ENCODE data around the gene OR1F1. TPM values are rescaled to one million over a fixed set of nuclear protein-coding genes. Genes with fewer than 3 reads are reported as not detected.

The OR1F1 gene
- total RNA-seq, 2 donors from 2014 or later = not detected

DNA sequence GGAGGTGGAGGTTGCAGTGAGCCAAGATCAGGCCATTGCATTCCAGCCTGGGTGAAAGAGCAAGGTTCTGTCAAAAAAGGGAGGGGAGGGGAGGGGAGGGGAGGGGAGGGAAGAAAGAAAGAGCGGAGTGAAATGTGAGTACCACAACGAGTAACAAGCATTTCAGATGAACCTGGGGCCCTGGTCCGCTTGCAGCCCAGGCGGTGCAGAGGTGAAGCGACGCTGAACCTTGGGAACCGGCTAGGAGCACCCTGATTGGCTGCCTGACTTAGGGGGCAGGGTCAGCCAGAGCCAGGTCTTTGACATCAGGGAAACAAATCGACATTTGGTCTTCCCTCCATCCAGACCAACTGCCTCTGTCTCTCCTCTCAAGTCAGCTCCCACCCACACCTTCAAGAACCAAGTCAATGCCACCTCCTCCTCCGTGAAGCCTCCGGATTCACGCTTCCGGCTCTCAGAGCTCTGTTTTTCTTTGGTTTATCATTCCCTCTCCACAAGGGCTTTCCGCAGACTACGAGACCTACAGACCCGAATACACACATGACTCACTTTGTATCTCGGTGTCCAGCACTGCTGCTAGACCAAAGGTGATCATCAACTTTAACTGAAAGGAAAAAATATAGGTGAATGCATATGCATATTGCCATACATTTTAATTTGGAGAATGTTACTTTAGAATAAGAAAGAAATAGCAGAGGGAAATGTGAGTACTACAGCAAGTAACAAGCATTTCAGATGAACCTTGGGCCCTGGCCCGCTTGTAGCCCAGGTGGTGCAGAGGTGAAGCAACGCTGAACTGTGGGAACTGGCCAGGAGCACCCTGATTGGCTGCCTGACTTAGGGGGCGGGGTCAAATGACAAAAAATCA is 19.3 kb downstream of the OR1F1 start:
- Histone ChIP-seq H3K27me3 (no peaks in the 10 kb centered on the region), H3K27ac (no peak overlapping the region), H3K36me3 (no peaks in the 10 kb centered on the region), H3K9me3 (peaks cover 0 to 20% of the 10 kb centered on the region in 2 donors), H3K4me3 (no peak overlapping the region), H3K4me1 (no peaks in the 10 kb centered on the region)
- DNase-seq (ENCODE audit: low spot score) = no peak
- TF ChIP-seq, protein P1, sequence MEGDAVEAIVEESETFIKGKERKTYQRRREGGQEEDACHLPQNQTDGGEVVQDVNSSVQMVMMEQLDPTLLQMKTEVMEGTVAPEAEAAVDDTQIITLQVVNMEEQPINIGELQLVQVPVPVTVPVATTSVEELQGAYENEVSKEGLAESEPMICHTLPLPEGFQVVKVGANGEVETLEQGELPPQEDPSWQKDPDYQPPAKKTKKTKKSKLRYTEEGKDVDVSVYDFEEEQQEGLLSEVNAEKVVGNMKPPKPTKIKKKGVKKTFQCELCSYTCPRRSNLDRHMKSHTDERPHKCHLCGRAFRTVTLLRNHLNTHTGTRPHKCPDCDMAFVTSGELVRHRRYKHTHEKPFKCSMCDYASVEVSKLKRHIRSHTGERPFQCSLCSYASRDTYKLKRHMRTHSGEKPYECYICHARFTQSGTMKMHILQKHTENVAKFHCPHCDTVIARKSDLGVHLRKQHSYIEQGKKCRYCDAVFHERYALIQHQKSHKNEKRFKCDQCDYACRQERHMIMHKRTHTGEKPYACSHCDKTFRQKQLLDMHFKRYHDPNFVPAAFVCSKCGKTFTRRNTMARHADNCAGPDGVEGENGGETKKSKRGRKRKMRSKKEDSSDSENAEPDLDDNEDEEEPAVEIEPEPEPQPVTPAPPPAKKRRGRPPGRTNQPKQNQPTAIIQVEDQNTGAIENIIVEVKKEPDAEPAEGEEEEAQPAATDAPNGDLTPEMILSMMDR (IDR thresholded peaks at IDR 0.05) = no peak

DNA sequence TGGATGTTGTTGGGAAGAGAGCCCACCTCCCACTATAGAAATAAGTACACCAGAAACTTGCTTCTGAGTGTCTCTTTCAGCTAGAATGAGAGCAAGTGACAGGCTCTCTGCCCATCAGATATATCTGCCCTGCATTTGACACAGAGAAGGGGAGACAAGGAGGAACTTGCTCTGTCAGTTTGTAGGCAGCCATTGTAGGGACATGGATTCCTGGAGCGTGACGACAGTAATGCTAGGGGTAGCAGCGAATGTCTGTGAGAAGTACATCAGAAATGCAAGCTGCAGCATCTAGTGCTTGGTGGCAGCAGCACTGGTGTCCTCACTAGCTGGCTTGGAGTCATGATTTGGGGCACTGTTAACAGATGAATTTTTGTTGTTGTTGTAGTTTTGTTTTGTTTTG is 24.0 kb downstream of the OR1F1 start:
- TF ChIP-seq, protein P1 (IDR thresholded peaks at IDR 0.05) = no peak
- no peaks in the 10 kb centered on the region for H3K36me3 ChIP-seq

DNA sequence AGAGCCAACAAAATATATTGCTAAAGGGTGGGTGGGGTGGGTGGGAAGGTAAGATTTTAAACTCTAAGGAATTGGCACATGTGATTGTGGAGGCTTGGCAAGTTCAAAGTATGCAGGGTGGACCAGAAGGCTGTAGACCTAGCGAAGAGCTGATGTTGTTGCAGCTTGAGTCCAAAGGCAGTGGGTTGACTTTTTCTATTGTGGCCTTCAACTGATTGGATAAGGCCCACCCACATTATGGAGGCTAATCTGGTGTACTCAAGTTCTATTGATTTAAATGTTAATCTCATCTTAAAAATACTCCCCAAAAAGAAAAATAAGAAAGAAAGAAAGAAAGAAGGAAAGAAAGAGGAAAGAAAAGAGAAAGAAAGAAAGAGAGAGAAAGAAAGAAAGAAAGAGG is 24.6 kb downstream of the OR1F1 start:
- no peak for DNase-seq (ENCODE audit: low spot score)
- TF ChIP-seq, protein P1 (IDR thresholded peaks at IDR 0.05) = no peak
- Histone ChIP-seq H3K27me3 (no peaks in the 10 kb centered on the region), H3K4me3 (no peak overlapping the region), H3K4me1 (no peaks in the 10 kb centered on the region), H3K27ac (no peak overlapping the region), H3K9me3 (peaks cover 0 to 8% of the 10 kb centered on the region in 2 donors), H3K36me3 (no peaks in the 10 kb centered on the region)

More for the DNA sequence above, 24.0 kb downstream of the OR1F1 start:
- Histone ChIP-seq H3K4me3 (no peak overlapping the region), H3K4me1 (no peaks in the 10 kb centered on the region), H3K27ac (no peak overlapping the region), H3K27me3 (no peaks in the 10 kb centered on the region), H3K9me3 (peaks cover 0 to 4% of the 10 kb centered on the region in 2 donors)
- DNase-seq (ENCODE audit: low spot score) = no peak

DNA sequence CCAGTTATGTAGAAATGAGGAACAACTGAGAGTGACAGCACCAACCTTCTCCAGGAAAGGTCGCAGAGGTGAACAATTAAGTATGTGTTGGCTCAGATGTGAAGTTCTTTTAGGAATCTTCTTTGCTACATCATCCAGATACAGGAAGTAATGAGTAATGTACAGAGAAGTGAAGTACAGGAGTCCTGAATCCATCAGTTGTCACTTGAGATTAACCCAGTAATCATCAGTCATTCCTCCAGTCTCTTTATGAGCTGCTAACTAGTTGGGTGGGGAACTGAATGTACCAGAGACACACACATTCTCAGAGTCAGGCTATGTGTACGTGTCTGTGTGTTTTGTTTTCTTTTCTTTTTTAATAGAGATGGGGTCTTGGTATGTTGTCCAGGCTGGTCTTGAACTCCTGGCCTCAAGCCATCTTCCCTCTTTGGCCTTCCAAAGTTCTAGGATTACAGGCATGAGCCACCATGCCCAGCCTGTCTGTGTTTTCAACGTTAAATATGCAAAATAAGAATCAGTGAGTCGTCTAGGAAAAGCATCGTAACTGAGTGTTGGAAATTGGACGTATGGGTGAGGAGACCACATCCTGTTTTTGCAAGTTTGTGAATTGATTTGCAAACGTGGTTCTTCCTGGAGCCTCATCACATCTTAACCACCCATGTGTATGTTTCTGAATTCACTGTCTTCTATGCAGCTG is 27.0 kb downstream of the OR1F1 start:
- TF ChIP-seq, protein P1 (IDR thresholded peaks at IDR 0.05) = no peak

DNA sequence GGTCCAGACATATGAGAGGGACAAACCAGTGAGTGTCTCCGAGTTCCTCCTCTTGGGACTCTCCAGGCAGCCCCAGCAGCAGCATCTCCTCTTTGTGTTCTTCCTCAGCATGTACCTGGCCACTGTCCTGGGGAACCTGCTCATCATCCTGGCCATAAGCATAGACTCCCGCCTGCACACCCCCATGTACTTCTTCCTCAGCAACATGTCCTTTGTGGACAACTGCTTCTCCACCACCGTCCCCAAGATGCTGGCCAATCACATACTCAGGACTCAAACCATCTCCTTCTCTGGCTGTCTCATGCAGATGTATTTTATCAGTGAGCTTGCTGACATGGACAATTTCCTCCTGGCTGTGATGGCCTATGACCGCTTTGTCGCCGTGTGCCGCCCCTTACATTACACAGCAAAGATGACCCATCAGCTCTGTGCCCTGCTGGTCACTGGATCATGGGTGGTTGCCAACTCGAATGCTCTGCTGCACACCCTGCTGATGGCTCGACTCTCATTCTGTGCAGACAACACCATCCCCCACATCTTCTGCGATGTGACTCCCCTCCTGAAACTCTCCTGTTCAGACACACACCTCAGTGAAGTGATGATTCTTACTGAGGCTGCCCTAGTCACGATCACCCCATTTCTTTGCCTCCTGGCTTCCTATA is 27.7 kb downstream of the OR1F1 start:
- TF ChIP-seq, protein P1 (IDR thresholded peaks at IDR 0.05) = no peak
- no peak overlapping the region for H3K4me3 ChIP-seq
- DNase-seq (ENCODE audit: low spot score) = no peak
- H3K4me1 ChIP-seq = no peaks in the 10 kb centered on the region
- no peaks in the 10 kb centered on the region for H3K36me3 ChIP-seq
- H3K9me3 ChIP-seq = peaks cover 0 to 33% of the 10 kb centered on the region in 2 donors
- H3K27me3 ChIP-seq = no peaks in the 10 kb centered on the region
- H3K27ac ChIP-seq = no peak overlapping the region

More for the DNA sequence above, 27.0 kb downstream of the OR1F1 start:
- Histone ChIP-seq H3K27me3 (no peaks in the 10 kb centered on the region), H3K4me1 (no peaks in the 10 kb centered on the region), H3K9me3 (peaks cover 0 to 26% of the 10 kb centered on the region in 2 donors), H3K4me3 (no peak overlapping the region), H3K36me3 (no peaks in the 10 kb centered on the region), H3K27ac (no peak overlapping the region)
- DNase-seq (ENCODE audit: low spot score) = no peak

All from right atrium auricular region (tissue), 2 donors.